Measurements from ENCODE around the gene RNF10.
"Not testable (repeated sequence)": the region's sequence is repeated elsewhere in the genome, so short reads cannot be mapped to it uniquely, and the experiment has no call there.

The RNF10 gene

GRCh38 chr12:120528861-120529525 is 5.2 kb upstream of the RNF10 start, which contains the start of gene COQ5:
COQ5 (minus strand) TSS chr12:120529158; CDS start chr12:120529141, 17 bp downstream.
- DNase-seq (ENCODE audit: low spot score): peak; percentile 90

GRCh38 chr12:120529641-120530417 is 4.3 kb upstream of the RNF10 start:
- DNase-seq (ENCODE audit: low spot score): peak; percentile 55

- not testable (repeated sequence) for DNase-seq (ENCODE audit: low spot score)
Measured at GRCh38 chr12:120530418-120530761, 3.8 kb upstream of the RNF10 start.

GRCh38 chr12:120532701-120533238 is 1.4 kb upstream of the RNF10 start:
- no peak for DNase-seq (ENCODE audit: low spot score)

- DNase-seq (ENCODE audit: low spot score): peak; percentile 79
Measured at GRCh38 chr12:120534703-120535655, 823 bp downstream of the RNF10 start.

GRCh38 chr12:120536064-120536791 is 2.1 kb downstream of the RNF10 start:
- DNase-seq (ENCODE audit: low spot score): no peak

- DNase-seq (ENCODE audit: low spot score): no peak
Measured at GRCh38 chr12:120537856-120538220, 3.7 kb downstream of the RNF10 start.

- no peak for DNase-seq (ENCODE audit: low spot score)
Measured at GRCh38 chr12:120538281-120539156, 4.4 kb downstream of the RNF10 start.

GRCh38 chr12:120539303-120539702 is 5.1 kb downstream of the RNF10 start:
- no peak for DNase-seq (ENCODE audit: low spot score)

GRCh38 chr12:120540445-120540844 is 6.3 kb downstream of the RNF10 start:
- no peak for DNase-seq (ENCODE audit: low spot score)

- DNase-seq (ENCODE audit: low spot score): no peak
Measured at GRCh38 chr12:120542166-120542565, 8.0 kb downstream of the RNF10 start.

GRCh38 chr12:120544691-120545090 is 10.5 kb downstream of the RNF10 start:
- DNase-seq (ENCODE audit: low spot score): no peak

GRCh38 chr12:120546050-120546386 is 11.9 kb downstream of the RNF10 start:
- no peak for DNase-seq (ENCODE audit: low spot score)

- DNase-seq (ENCODE audit: low spot score): no peak
Measured at GRCh38 chr12:120554678-120555077, 20.5 kb downstream of the RNF10 start.

- no peak for DNase-seq (ENCODE audit: low spot score)
Measured at GRCh38 chr12:120557589-120557988, 23.4 kb downstream of the RNF10 start.

- DNase-seq (ENCODE audit: low spot score): no peak
Measured at GRCh38 chr12:120562906-120563305, 28.8 kb downstream of the RNF10 start.

- no peak for DNase-seq (ENCODE audit: low spot score)
Measured at GRCh38 chr12:120563495-120563894, 29.3 kb downstream of the RNF10 start.

GRCh38 chr12:120571299-120571698 is 37.1 kb downstream of the RNF10 start:
- DNase-seq (ENCODE audit: low spot score): no peak

GRCh38 chr12:120573560-120573959 is 39.4 kb downstream of the RNF10 start:
- DNase-seq (ENCODE audit: low spot score): no peak

GRCh38 chr12:120574106-120574505 is 40.0 kb downstream of the RNF10 start:
- DNase-seq (ENCODE audit: low spot score): no peak

GRCh38 chr12:120579179-120579578 is 45.0 kb downstream of the RNF10 start:
- DNase-seq (ENCODE audit: low spot score): no peak

Data from iPS-NIHi11 (cell line).